ENCODE data around the gene ASTN2.

The ASTN2 gene

GRCh38 chr9:116539549-116539948, 875.3 kb downstream of the ASTN2 start:
- no peak overlapping the region for H3K4me3 ChIP-seq (ENCODE audit: low read length)
- DNase-seq (ENCODE audit: low read depth), result no peak
- TF ChIP-seq CTCF (conservative IDR thresholded peaks at IDR 0.05; ENCODE audit: low read depth, low read length), result no peak

- no peak for TF ChIP-seq CTCF (conservative IDR thresholded peaks at IDR 0.05; ENCODE audit: low read depth, low read length)
- no peak overlapping the region for H3K4me3 ChIP-seq (ENCODE audit: low read length)
- DNase-seq (ENCODE audit: low read depth), result no peak
These were observed 889.2 kb downstream of the ASTN2 start for GRCh38 chr9:116525611-116526010.

DNA sequence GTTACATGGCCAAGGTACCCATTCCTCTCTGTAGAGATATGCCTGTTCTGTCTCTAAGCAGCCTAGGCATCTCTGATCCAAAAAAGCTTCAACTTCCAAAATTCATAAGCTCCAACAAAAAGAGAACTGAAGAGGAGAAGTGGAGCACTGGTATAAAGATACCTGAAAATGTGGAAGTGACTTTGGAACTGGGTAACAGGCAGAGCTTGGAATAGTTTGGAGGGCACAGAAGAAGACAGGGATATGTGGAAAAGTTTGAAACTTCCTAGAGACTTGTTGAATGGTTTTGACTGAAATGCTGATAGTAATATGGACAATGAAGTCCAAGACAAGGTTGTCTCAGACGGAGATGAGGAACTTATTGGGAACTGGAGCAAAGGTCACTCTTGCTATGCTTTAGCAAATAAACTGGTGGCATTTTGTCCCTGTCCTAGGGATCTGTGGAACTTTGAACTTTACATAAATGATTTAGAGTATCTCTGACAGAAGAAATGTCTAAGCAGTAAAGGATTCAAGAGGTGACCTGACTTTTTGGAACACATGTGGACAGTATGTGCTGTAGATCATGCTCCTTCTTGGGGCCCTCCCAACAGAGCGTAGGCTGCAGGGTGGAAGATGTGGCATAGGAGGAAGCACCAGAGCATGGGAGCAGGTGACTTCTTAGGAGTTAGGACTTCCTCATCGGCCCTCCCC, 889.9 kb downstream of the ASTN2 start:
- TF ChIP-seq CTCF (conservative IDR thresholded peaks at IDR 0.05; ENCODE audit: low read depth, low read length), result no peak
- no peak overlapping the region for H3K4me3 ChIP-seq (ENCODE audit: low read length)
- no peak for DNase-seq (ENCODE audit: low read depth)

DNA sequence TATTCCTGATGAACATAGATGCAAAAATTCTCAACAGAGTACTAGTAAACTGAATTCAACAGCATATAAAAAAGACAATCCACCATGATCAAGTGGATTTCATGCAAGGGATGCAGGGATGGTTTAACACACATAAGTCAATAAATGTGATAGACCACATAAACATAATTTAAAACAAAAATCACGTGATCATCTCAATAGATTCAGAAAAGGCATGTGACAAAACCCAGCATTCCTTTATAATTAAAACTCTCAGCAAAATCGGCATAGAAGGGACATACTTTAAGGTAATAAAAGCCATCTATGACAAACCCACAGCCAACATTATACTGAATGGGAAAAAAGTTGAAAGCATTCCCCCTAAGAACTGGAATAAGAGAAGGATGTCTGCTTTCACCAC, 894.6 kb downstream of the ASTN2 start:
- no peak overlapping the region for H3K4me3 ChIP-seq (ENCODE audit: low read length)
- DNase-seq (ENCODE audit: low read depth), result no peak
- no peak for TF ChIP-seq CTCF (conservative IDR thresholded peaks at IDR 0.05; ENCODE audit: low read depth, low read length)

GRCh38 chr9:116516456-116516855, 898.4 kb downstream of the ASTN2 start:
- H3K4me3 ChIP-seq (ENCODE audit: low read length), result no peak overlapping the region

DNA sequence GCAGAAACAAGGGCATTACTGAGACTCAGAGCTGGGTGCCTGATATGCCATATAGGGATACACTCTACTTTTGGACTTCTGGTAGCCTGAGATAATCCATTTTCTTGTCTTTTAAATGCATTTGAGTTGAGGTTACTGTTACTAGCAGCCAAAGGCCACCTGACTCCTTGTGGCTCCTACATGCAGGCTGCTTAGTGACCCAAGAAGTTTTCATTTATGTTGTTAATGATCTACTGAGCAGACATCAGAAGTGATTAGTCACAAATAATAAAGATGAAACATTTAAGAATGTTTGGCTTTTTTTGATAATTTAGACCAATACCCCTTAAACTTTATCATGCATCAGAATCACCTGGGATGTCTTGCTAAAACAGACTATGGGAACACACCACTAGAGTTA, 899.3 kb downstream of the ASTN2 start:
- TF ChIP-seq CTCF (conservative IDR thresholded peaks at IDR 0.05; ENCODE audit: low read depth, low read length), result no peak

More at GRCh38 chr9:116516456-116516855, 898.4 kb downstream of the ASTN2 start:
- TF ChIP-seq CTCF (conservative IDR thresholded peaks at IDR 0.05; ENCODE audit: low read depth, low read length), result no peak
- DNase-seq (ENCODE audit: low read depth), result no peak

GRCh38 chr9:116506685-116507084, 908.2 kb downstream of the ASTN2 start:
- no peak overlapping the region for H3K4me3 ChIP-seq (ENCODE audit: low read length)
- TF ChIP-seq CTCF (conservative IDR thresholded peaks at IDR 0.05; ENCODE audit: low read depth, low read length), result no peak
- DNase-seq (ENCODE audit: low read depth), result no peak

More for the DNA sequence above, 899.3 kb downstream of the ASTN2 start:
- DNase-seq (ENCODE audit: low read depth), result no peak
- no peak overlapping the region for H3K4me3 ChIP-seq (ENCODE audit: low read length)

All from retinal pigment epithelial cell (primary cell).